Astrocyte of the cerebellum (primary cell): ENCODE measurements around the gene PIGN.

ENCODE experiments used
- DNase-seq: peaks from one replicate; pipeline ENCODE4 v3.0.0-alpha.2; 2011; ENCODE audit warnings: low read depth
- H3K4me3 ChIP-seq: 2 replicates; pipeline ENCODE4 v1.5.1; 2011; ENCODE audit warnings: mild to moderate bottlenecking, low read depth, low read length, moderate library complexity
- CTCF ChIP-seq: IDR thresholded peaks from 2 replicates; pipeline ENCODE4 v1.5.1; 2012; ENCODE audit warnings: low read length, low read depth, moderate library complexity, mild to moderate bottlenecking; ENCODE audit errors: missing control alignments
- in situ Hi-C: cut with HindIII; loops from 2 replicates; pipeline ENCODE4 v1.10.0; 2017; ENCODE audit warnings: low sequenced_read_pairs

PIGN gene

GRCh38 chr18:62081761-62082294, 105.0 kb downstream of the PIGN start:
- H3K4me3 ChIP-seq: no peak overlapping the region
- DNase-seq: no peak
- in situ Hi-C loops: no loop called here
- TF ChIP-seq CTCF: no peak

- TF ChIP-seq CTCF: no peak
- DNase-seq: no peak
- in situ Hi-C loops: no loop called here
- no peak overlapping the region for H3K4me3 ChIP-seq
These were observed 105.6 kb downstream of the PIGN start for GRCh38 chr18:62081248-62081647.

GRCh38 chr18:62080172-62080900, 106.5 kb downstream of the PIGN start:
- no peak for TF ChIP-seq CTCF
- no peak overlapping the region for H3K4me3 ChIP-seq
- DNase-seq: no peak
- in situ Hi-C loops: no loop called here

- in situ Hi-C loops: no loop called here
- H3K4me3 ChIP-seq: no peak overlapping the region
- DNase-seq: no peak
- no peak for TF ChIP-seq CTCF
These were observed 113.2 kb downstream of the PIGN start for GRCh38 chr18:62073461-62074281.

- no peak for DNase-seq
- TF ChIP-seq CTCF: no peak
- no peak overlapping the region for H3K4me3 ChIP-seq
- in situ Hi-C loops: no loop called here
These were observed 114.5 kb downstream of the PIGN start for GRCh38 chr18:62072370-62072769.

- DNase-seq: no peak
- H3K4me3 ChIP-seq: no peak overlapping the region
- TF ChIP-seq CTCF: no peak
- in situ Hi-C loops: no loop called here
These were observed 115.8 kb downstream of the PIGN start for GRCh38 chr18:62071071-62071470.
